GM12891 (cell line): Measurements from ENCODE around the gene PRKCA.
"Not testable (repeated sequence)": the region's sequence is repeated elsewhere in the genome, so short reads cannot be mapped to it uniquely, and the experiment has no call there.

Experiments
- POLR2A ChIP-seq: IDR thresholded peaks from 2 replicates; pipeline ENCODE4 v1.6.1; 2011; ENCODE audit warnings: low read depth, low read length, control low read depth
- POLR2AphosphoS5 ChIP-seq: IDR thresholded peaks from 2 replicates; pipeline ENCODE4 v1.6.1; 2011; ENCODE audit warnings: low read depth, low read length, control low read depth
- TAF1 ChIP-seq: IDR thresholded peaks from 2 replicates; pipeline ENCODE4 v1.6.1; 2011; ENCODE audit warnings: low read depth, low read length, control low read depth

GRCh38 chr17:66457499-66457898, 155.1 kb downstream of the PRKCA start:
- not testable (repeated sequence) for TF ChIP-seq POLR2A, POLR2AphosphoS5, TAF1
